Loucy (cell line): ENCODE measurements around the gene PIGZ.

Source experiments
- CTCF ChIP-seq: fragments of 200-600 bp; sonication (generic); conservative IDR thresholded peaks from 2 replicates; pipeline ENCODE4 v1.5.1; 2014; ENCODE audit warnings: mild to moderate bottlenecking, antibody characterized with exemption, low read length
- EZH2phosphoT487 ChIP-seq: fragments of 200-600 bp; IDR thresholded peaks from 2 replicates; pipeline ENCODE4 v1.6.1; 2018; ENCODE audit warnings: antibody characterized with exemption, mild to moderate bottlenecking, moderate library complexity, borderline replicate concordance

- TF ChIP-seq CTCF, result no peak
- TF ChIP-seq EZH2phosphoT487, result no peak
These were observed 20.7 kb downstream of the PIGZ start for GRCh38 chr3:196947860-196948441.
